ENCODE results near the gene SUCLG1.
A peak's percentile ranks its signal among the peaks of the same experiment; 100 is the strongest.

The SUCLG1 gene

GRCh38 chr2:84461310-84461709 lies 2.2 kb upstream of the SUCLG1 start:
- peak; percentile 17 for DNase-seq (ENCODE audit: low spot score)

DNA sequence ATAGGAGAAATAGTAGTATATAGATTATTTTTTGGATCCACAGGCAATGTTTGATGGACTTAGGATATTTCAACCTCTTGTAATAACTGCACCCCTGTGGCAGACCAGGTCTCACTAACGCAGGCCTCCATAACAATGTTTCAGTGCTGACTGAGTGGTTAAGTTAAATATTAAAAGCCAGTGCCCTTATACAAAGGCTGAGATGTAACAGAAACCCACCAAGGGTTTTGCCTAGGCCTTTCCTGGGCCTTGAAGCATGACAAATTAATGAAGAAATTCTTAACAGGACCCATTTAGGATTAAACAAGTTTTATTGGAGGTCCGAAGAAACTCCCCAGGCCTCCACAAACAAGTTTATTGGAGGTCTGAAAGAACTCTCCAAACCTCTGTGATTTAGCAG lies 1.6 kb upstream of the SUCLG1 start:
- no peak for DNase-seq (ENCODE audit: low spot score)

- DNase-seq (ENCODE audit: low spot score), result peak; percentile 10
Measured at GRCh38 chr2:84459944-84460429, 907 bp upstream of the SUCLG1 start.

GRCh38 chr2:84458551-84459017 lies 496 bp downstream of the SUCLG1 start:
- peak; percentile 20 for DNase-seq (ENCODE audit: low spot score)

GRCh38 chr2:84457686-84458085 lies 1.4 kb downstream of the SUCLG1 start:
- DNase-seq (ENCODE audit: low spot score), result no peak

DNA sequence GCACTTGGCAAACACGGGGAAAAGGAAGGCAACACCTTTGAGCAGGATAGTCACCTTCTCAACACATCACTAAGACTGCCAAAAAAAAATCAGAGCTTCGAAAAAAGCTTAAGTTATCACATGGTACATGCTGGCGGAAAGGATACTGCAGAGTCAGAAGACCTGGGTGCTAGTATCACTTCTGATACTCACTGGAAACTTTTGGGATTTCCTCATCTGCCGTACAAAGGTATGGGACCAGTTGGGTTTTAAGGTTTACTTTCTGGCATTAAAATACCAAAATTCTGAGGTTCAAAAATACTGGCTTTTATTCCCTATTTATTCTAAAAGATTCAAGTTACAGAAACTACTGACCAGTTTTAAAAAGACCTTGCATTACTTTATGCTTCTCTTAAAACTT lies 2.9 kb downstream of the SUCLG1 start:
- no peak for DNase-seq (ENCODE audit: low spot score)

GRCh38 chr2:84454581-84454980 lies 4.5 kb downstream of the SUCLG1 start:
- no peak for DNase-seq (ENCODE audit: low spot score)

GRCh38 chr2:84452624-84453023 lies 6.5 kb downstream of the SUCLG1 start:
- DNase-seq (ENCODE audit: low spot score), result no peak

- no peak for DNase-seq (ENCODE audit: low spot score)
Measured at GRCh38 chr2:84451579-84451978, 7.5 kb downstream of the SUCLG1 start.

GRCh38 chr2:84450288-84451227 lies 8.5 kb downstream of the SUCLG1 start:
- DNase-seq (ENCODE audit: low spot score), result no peak

GRCh38 chr2:84449711-84450110 lies 9.4 kb downstream of the SUCLG1 start:
- DNase-seq (ENCODE audit: low spot score), result no peak

DNA sequence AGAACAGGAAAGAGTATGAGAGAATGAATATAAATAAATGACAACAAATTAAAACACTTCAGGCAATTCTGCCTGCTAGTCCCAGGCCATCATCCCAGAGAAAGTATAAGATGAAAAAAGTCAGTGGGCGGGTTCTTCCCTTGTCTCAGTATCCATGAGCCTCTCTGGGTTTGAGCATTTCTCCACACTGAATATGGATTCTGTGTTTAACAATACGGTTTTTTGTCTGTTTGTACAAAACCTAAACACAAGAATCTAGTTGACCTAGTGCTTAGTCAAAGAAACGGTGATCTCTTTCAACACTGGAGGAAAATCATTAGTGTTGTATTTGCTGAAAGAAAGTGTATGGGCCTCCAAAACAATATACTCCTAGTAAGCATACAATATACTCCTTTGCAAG lies 10.0 kb downstream of the SUCLG1 start:
- no peak for DNase-seq (ENCODE audit: low spot score)

GRCh38 chr2:84443477-84443876 lies 15.6 kb downstream of the SUCLG1 start:
- no peak for DNase-seq (ENCODE audit: low spot score)

DNA sequence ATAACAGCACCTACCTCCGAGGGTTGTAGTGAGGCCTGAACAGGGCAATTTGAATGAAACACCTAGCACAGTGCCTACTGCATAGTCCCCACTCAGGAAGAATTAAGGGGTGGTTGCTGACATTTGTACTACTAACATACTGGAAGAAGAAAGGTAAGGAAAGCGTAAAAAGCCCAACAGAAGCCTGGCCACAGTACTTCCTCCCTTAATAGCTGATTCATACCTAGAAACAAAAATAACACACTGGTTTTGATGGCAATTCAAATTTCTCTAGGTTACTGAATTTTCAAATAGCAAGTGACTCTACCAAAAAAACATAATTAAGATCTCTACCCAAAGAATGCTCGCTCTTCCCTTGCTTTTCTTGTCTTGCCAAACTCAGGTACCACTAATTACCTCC lies 16.2 kb downstream of the SUCLG1 start:
- DNase-seq (ENCODE audit: low spot score), result no peak

DNA sequence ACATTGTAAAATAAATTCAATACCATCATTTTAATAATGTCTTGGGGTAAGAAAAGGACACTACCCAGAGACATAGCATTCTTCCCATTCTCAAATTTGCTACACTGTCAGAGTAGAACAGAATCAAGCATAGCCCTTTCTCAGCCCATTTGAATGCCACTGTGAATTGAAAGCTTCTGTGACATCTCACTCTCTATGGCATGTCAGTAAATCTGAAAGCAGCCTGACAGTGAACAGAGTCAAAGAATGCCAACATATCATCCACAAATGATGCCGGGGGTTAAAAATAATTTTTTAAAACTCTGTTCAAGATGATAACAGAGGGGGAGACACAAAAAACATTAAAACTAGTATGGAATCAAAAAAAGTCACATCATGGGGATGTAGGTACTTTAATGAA lies 17.6 kb downstream of the SUCLG1 start:
- no peak for DNase-seq (ENCODE audit: low spot score)

- no peak for DNase-seq (ENCODE audit: low spot score)
Measured at GRCh38 chr2:84441036-84441435, 18.0 kb downstream of the SUCLG1 start.

DNA sequence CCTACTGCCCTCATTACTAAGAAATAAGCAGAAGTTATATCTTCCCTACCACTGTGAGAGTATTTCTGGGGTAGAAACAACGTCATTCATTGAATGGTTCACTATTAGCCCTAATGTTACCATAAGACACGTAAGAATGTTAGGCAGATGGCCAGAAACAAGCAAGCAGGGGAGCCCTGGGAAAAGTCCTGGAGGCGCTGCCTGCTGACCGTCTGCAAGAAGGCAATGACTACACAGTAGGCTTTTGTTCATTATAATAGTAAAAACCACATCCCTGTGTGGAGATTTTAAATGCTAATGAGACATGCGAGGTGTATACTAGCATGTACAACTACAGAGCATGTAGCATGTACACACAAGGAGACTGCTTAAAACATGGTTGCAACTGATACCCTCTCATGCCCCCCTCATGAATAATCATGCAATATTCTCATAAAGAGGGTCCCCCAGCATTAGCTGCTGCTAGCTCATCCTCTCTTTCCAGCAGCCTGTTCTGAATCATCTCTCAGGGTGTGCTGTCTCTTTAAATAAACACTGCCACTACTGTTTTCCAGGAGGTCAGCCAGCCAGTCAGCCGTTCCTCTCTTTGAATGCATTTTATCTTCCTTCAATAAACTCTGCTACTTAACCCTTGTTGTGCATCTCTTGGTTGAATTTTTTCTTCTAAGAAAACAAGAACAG lies 23.6 kb downstream of the SUCLG1 start:
- no peak for DNase-seq (ENCODE audit: low spot score)

GRCh38 chr2:84429328-84429727 lies 29.8 kb downstream of the SUCLG1 start:
- no peak for DNase-seq (ENCODE audit: low spot score)

GRCh38 chr2:84427235-84428138 lies 31.6 kb downstream of the SUCLG1 start:
- no peak for DNase-seq (ENCODE audit: low spot score)

GRCh38 chr2:84425310-84425709 lies 33.8 kb downstream of the SUCLG1 start:
- no peak for DNase-seq (ENCODE audit: low spot score)

- DNase-seq (ENCODE audit: low spot score), result no peak
Measured at GRCh38 chr2:84424152-84424551, 34.9 kb downstream of the SUCLG1 start.

- DNase-seq (ENCODE audit: low spot score), result no peak
Measured at GRCh38 chr2:84421791-84422190, 37.3 kb downstream of the SUCLG1 start.

Data from HuH-7 (cell line).